ENCODE measurements around the gene MYO7A. TPM values are rescaled to one million over a fixed set of nuclear protein-coding genes. Genes with fewer than 3 reads are reported as not detected.

Gene MYO7A
- total and polyA plus RNA-seq, 9 donors = 3.1 to 18.7 (median 6.5) TPM

- no peak overlapping the region for H3K4me3 ChIP-seq
- 85 to 91% (median 88%) methylated on average over 15 of the region's 15 CpGs for WGBS, 3 donors
- intact Hi-C loops (cut with DNase I) = no loop called here
- no peaks in the 10 kb centered on the region for H3K36me3 ChIP-seq
- H3K9me3 ChIP-seq = no peaks in the 10 kb centered on the region
- no peak for TF ChIP-seq EP300 (IDR thresholded peaks at IDR 0.05)
- TF ChIP-seq CTCF (IDR thresholded peaks at IDR 0.05) = no peak
- TF ChIP-seq POLR2A (IDR thresholded peaks at IDR 0.05) = no peak
- no peak for DNase-seq
- H3K27me3 ChIP-seq = no peaks in the 10 kb centered on the region
- H3K27ac ChIP-seq = no peak overlapping the region
- no peaks in the 10 kb centered on the region for H3K4me1 ChIP-seq (ENCODE audit: insufficient read depth)
Observed at GRCh38 chr11:77115956-77116355, 12.1 kb upstream of the MYO7A start.

GRCh38 chr11:77117492-77117891 lies 10.6 kb upstream of the MYO7A start:
- intact Hi-C loops (cut with DNase I) = no loop called here

GRCh38 chr11:77118086-77118485 lies 10.0 kb upstream of the MYO7A start:
- H3K4me3 ChIP-seq = no peak overlapping the region
- intact Hi-C loops (cut with DNase I) = no loop called here
- no peak overlapping the region for H3K27ac ChIP-seq
- H3K4me1 ChIP-seq (ENCODE audit: insufficient read depth) = no peaks in the 10 kb centered on the region
- no peaks in the 10 kb centered on the region for H3K36me3 ChIP-seq
- H3K27me3 ChIP-seq = no peaks in the 10 kb centered on the region
- TF ChIP-seq CTCF (IDR thresholded peaks at IDR 0.05) (no peak), EP300 (IDR thresholded peaks at IDR 0.05) (no peak), POLR2A (IDR thresholded peaks at IDR 0.05) (no peak)
- H3K9me3 ChIP-seq = no peaks in the 10 kb centered on the region
- 83 to 85% (median 85%) methylated on average over 17 of the region's 17 CpGs for WGBS, 3 donors
- DNase-seq = no peak

More at GRCh38 chr11:77117492-77117891, 10.6 kb upstream of the MYO7A start:
- Histone ChIP-seq H3K27ac (no peak overlapping the region), H3K9me3 (no peaks in the 10 kb centered on the region), H3K4me1 (ENCODE audit: insufficient read depth) (no peaks in the 10 kb centered on the region), H3K27me3 (no peaks in the 10 kb centered on the region), H3K4me3 (no peak overlapping the region), H3K36me3 (no peaks in the 10 kb centered on the region)
- no peak for DNase-seq
- TF ChIP-seq CTCF (IDR thresholded peaks at IDR 0.05) = no peak
- TF ChIP-seq EP300 (IDR thresholded peaks at IDR 0.05) = no peak
- TF ChIP-seq POLR2A (IDR thresholded peaks at IDR 0.05) = no peak
- WGBS, 3 donors = 77 to 81% (median 77%) methylated on average over 7 of the region's 7 CpGs

GRCh38 chr11:77118971-77119370 lies 9.1 kb upstream of the MYO7A start:
- Histone ChIP-seq H3K4me3 (no peak overlapping the region), H3K27ac (no peak overlapping the region), H3K36me3 (no peaks in the 10 kb centered on the region), H3K4me1 (ENCODE audit: insufficient read depth) (no peaks in the 10 kb centered on the region), H3K9me3 (no peaks in the 10 kb centered on the region), H3K27me3 (no peaks in the 10 kb centered on the region)
- intact Hi-C loops (cut with DNase I) = no loop called here
- WGBS, 3 donors = 87 to 92% (median 88%) methylated on average over 12 of the region's 12 CpGs
- no peak for DNase-seq
- TF ChIP-seq CTCF (IDR thresholded peaks at IDR 0.05) (no peak), EP300 (IDR thresholded peaks at IDR 0.05) (no peak), POLR2A (IDR thresholded peaks at IDR 0.05) (no peak)

All from ovary (tissue), 9 donors.